HG02759 (cell line): Measurements from ENCODE around the gene CFAP119.

ENCODE experiments used
- ATAC-seq: cut with Tn5 transposase; IDR thresholded peaks from one replicate; pipeline ENCODE4 v1.9.1; 2021; ENCODE audit warnings: mild to moderate bottlenecking, moderate library complexity; ENCODE audit not compliant: unreplicated experiment

Gene CFAP119

GRCh38 chr16:30715750-30716445 is 46.0 kb downstream of the CFAP119 start:
- no peak for ATAC-seq

- no peak for ATAC-seq
Observed at GRCh38 chr16:30711712-30712111, 50.1 kb downstream of the CFAP119 start.

GRCh38 chr16:30710971-30711370 is 50.9 kb downstream of the CFAP119 start:
- no peak for ATAC-seq
